ENCODE data around the gene PLK3.
A peak's percentile ranks its signal among the peaks of the same experiment; 100 is the strongest.
"Not testable (repeated sequence)": the region's sequence is repeated elsewhere in the genome, so short reads cannot be mapped to it uniquely, and the experiment has no call there.

The PLK3 gene

DNA sequence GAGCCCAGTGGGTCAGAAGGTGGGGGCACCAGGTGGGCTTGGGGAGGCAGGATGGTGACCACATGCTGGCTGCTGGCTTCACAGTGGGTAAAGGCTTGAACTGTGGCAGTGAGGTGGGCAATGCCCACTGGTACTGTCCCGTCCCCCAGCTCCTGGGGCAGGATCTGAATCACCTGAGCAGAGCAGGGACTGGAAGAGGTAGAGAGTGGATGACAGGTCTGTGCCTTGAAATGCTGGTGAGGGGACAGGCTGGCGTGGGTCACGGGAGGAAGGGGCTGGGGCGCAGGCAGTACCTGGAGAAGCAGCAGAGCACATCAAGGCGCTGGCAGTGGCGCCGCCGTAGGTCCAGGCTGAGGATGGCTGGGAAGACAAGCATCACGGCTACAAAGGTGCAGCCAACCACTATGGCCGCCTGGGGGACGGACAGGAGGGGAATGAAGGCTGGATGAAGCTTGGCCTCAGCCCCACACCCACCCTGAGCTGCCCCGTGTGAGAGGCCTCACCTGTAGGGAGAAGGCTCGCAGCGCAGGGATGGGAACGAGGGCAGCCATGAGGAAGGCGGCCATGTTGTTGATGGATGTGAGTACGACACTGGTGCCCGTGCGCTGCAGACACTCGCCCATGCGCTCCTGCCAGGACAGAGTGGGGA lies 27.9 kb downstream of the PLK3 start:
- DNase-seq (ENCODE audit: low read depth in 2 of 2), result no peak

DNA sequence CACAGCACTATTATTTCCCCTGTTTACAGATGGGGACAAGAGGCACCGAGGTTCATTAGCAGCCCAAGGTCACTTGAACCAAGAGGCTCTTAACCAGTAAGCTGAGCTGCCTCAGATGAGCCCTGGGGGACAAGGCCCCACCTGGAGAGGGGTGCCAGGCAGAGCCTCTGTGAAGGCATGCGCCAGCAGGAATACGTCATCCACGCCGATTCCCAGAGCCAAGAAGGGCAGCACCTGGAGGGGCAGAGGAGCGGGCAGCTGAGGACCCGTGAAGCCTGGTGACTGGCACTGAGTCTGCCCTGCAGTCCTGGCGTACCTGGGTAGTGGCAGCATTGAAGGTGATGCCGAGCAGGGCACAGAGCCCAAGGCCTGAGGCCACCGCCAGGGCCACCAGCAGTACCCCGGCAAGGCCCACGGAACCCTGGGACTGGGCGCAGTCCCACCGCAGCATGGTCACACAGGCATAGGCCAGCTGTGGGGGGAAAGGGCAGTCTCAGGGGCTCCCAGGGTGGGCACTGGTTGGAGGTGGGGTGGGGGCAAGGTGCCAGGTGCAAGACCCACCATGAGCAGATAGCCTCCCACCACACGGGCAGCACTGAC lies 28.8 kb downstream of the PLK3 start:
- DNase-seq (ENCODE audit: low read depth in 2 of 2), result no peak

DNA sequence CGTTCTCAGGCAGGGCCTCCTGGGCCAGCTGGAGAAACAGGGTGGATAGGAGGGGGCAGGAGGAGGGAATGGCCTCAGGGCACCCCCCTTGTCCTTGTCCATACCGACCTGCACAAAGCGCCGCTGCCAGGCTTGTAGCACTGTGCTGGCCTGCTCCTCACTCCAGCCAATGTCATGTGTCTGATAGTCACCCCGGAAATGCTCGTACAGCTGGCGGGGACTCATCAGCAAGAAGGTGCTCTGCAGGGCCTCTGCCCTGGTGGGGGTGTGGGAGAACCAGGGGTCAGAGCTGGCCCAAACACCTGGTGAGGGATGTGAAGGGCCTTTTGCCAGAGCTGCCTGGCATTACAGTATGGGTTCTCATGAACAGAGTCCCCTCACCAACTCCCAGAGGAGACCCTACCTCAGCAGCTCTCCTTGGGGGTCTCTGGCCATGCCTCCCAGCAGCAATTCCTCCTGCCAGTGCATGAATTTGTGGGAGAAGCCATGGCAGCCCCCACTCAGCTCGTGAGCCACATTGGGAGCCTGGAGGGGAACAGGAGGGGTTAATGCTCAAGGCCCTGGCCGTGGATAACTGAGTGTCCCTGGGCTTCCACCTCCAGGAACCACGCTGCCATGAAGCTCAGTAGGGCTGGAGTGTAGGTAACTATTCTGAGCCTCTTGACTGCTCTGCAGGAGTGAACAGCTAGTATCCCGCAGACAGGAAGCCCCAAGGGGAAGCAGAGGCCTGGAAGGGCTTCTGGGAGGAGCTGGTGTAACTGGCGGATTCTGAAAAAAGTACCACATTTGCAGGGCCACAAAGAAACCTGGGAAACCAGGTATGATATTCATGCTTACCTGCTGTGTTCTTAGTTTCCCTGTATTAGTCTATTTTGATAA lies 29.6 kb downstream of the PLK3 start:
- DNase-seq (ENCODE audit: low read depth in 2 of 2), result no peak

DNA sequence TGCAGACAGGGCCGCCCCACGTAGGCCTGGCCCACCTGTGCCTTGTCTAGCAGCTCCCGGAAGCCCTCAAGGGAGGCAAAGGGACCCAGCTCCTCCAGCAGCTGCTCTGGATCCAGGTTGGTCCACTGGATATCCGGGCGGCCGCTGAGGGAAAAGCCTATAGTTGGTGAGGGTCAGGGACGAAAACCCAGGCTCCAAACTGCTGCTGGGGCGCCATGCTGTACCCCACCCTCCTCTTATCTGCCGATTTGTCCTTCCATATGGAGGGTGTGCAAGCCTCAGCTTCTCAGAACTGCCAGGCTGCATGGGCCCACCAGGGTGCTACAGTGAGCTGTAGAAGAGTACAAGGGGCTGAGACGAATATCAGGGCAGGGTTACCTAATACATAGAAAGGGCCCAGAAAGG lies 30.7 kb downstream of the PLK3 start:
- DNase-seq (ENCODE audit: low read depth in 2 of 2), result no peak

DNA sequence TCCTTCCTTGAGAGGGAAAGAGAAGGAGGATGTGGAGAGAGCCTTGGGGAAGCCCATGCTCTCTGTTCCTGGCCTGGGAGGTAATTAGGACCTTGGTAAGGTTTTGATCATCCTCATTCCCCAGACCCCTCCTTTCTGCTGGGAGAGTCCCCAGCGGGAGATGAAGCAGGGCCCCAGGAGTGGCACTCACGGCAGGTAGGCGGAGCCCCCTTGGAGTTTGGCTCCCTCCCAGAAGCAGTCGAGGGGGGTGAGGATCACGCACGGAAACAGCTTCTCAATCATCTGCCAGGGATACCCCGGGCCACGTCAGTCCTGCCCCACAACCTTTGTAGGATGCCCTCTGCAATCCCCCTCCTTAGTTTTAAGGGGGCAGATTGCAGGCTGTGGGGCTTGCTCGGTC lies 31.3 kb downstream of the PLK3 start:
- no peak for DNase-seq (ENCODE audit: low read depth in 2 of 2)

DNA sequence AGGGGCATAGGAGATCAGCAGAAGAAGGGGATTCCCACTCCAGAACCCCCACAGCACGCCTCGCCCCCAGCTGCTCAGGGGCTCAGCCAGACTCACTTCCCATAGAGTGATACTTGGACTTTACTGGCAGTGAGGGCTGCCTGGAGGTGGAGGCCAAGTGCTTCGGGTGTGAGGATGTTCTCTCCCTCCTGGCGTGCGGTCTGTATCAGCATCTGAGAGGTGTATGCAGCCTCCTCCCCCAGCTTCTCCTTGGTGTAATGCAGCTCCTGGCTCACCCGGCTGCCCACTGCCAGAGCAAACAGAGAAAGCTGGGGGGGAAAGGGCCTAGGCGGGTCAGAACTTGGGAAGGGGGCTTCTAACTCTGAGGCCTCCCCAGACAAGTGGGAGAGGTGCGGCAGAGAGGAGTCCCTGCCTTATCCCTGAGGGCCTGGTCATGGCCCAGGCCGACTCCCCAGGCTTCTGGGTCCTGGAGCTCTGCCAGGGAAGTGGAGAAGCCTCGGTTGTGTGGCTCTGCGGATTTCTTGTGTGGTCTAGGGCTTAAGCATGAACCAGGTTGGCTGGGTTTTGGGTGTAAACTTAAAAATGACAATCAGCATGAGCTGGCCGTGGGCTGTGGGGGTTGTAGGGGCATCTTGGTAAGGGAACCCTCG lies 32.0 kb downstream of the PLK3 start:
- no peak for DNase-seq (ENCODE audit: low read depth in 2 of 2)

DNA sequence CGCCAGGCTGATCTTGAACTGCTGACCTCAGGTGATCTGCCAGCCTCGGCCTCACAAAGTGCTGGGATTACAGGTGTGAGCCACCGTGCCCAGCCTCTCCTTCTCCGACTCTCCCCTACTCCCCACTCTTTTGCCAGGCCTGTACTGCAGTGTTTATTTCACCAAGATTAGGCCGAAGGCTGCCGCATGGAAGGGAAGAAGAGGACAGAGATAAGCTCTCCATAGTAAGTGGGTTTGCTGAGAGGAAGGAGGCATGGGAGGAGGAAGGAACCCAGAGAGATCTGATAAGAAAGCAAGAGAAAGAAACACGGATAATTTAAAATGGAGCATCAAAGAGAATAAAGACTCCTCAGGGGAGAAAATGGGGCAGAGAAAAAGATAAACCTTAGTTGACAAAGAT lies 34.2 kb downstream of the PLK3 start:
- DNase-seq (ENCODE audit: low read depth in 2 of 2), result no peak

DNA sequence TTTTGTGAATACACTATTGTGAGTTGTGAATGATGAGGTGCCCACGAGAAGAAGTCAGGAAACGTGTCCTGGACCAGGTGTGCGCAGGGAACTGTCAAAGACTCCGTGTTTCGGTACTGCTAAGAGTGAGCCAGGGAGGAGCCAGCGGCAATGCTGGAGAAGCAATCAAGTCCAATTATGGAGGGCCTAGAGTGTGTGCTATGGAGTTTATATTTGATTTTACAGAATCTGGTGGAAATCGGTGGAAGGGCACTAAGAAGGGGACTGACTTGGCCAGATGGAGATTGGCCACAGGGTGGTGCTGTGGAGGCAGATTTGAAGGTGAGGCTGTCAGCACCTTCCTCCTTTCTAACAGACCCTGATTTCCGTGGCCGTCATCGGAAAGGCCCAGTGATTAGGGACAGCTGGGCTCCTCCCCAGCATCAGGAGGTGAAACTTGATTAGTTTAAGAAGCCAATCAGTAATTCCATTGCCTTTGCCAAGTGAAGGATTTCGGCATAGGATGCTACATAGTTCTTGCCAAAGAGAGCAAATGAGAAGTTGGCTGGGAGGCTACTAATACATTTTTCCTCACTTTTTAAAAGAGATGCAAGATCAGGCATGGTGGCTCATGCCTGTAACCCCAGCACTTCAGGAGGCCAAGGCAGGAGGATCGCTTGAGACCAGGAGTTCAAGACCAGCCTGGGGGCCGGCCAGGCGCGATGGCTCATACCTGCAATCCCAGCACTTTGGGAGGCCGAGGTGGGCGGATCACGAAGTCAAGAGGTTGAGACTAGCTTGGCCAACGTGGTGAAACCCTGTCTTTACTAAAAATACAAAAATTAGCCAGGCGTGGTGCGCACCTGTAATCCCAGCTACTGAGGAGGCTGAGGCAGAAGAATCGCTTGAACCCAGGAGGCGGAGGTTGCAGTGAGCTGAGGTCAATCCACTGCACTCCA lies 35.8 kb downstream of the PLK3 start:
- peak; percentile 50 to 64 for DNase-seq (ENCODE audit: low read depth in 2 of 2)

DNA sequence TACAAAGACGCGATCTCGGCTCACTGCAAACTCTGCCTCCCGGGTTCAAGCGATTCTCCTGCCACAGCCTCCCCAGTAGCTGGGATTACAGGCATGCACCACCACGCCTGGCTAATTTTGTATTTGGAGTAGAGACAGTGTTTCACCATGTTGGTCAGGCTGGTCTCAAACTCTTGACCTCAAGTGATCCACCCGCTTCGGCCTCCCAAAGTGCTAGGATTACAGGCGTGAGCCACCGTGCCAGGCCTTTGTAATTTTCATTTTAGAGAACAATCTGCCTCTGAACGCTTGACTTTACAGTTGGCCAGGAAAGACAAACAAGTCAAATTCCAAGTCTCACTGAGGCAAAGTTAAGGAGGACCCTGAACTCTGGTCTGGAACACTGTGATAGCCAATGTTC lies 38.1 kb downstream of the PLK3 start:
- DNase-seq (ENCODE audit: low read depth in 2 of 2), result not testable (repeated sequence)

DNA sequence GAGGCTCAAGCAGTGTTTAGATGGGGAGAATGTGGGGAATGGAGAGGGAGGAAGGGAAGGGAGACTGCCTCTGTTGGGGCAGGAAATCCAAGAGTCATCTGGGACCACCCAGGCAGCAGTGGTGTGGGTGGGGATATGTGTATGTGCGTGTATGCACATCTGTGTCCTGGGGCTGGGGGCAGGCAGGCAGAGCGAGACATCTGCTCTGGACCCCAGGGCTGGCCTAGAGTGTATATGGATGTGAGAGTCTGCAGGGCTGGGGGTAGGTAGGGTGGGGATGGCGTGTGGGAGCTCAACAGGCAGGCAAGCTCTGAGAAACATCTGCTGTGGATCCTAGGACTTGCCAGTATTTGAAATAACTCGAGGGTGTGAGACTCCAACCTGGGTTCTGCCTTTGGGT lies 39.4 kb downstream of the PLK3 start:
- peak in 1 of 2 experiments; percentile 12 for DNase-seq (ENCODE audit: low read depth in 2 of 2)

DNA sequence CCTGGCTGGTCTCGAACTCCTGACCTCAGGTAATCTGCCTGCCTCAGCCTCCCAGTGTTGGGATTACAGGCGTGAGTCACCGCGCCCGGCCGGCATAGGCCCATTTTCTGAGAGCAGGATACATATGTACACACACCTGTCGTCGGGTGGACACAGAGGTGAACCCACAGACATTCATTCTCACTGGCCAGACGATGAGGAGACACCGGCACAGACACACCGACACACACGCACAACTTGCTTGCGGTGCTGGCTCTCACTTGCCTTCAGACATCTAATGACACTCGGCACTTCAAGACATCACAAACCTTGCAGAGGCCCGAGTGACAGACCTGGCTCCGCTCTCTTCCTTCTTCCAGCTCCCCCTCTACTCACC lies 42.3 kb downstream of the PLK3 start:
- no peak for DNase-seq (ENCODE audit: low read depth in 2 of 2)

DNA sequence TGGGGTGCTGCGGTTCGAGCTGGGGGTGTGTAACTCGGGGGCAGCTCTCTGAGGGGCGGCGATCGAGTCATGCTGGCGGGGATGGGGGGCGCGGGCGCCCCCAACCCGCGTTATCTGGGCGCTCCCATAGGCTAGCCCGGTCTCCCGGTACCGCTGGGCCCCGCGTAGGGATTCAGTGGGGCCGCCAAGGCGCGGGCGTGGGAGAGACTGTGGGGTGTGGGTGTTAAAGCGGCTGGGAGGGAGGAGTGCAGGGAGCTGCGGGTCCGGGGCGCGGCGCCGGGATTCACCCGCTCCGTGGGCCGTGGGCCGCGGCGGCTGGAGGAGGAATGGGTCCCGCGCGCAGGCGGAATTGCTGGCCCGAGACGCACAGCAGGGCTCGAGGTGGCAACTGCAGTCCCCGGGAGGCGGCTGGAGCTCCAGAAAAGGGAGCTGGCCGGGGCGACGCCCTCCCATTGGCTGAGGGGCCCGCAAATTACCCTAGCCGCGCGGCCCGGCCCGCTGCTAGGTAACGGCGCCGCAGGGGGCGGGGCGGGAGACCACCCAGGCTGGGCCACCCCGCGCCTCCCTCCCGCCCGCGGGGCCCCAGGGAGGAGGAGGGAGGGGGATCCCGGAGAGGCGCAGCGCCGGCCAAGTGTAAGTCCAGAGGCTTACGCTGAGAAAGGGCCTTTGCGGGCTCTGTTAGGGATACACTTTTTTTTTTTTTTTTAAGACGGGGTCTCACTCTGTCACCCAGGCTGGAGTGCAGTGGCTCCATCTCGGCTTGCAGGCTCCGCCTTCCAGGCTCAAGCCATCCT lies 42.9 kb downstream of the PLK3 start, which contains the start of gene PTCH2:
TSS of gene PTCH2 (minus strand) at position 392 of the 794 bp plus-strand sequence. CDS start at position 71, 321 bp downstream.
- peak; percentile 62 to 65 for DNase-seq (ENCODE audit: low read depth in 2 of 2)

DNA sequence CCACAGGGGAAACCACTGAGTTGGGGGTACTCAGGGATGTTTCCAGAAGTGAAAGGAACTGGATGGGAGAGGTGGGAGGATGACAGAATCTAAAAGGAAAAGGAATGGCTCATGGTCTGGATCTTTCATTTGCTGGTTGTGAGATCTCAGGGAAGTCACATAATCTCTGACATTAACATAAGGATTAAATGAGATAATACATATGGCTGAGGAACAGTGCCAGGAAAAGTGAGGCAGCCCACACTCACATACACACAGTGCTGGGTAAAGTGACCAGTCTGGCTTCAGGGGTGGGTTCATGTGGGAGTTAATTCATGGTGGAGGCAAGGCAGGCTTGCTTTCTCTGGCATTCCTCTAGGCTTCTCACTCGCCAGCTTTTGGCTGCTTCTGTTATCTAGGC lies 46.8 kb downstream of the PLK3 start:
- no peak for DNase-seq (ENCODE audit: low read depth in 2 of 2)

DNA sequence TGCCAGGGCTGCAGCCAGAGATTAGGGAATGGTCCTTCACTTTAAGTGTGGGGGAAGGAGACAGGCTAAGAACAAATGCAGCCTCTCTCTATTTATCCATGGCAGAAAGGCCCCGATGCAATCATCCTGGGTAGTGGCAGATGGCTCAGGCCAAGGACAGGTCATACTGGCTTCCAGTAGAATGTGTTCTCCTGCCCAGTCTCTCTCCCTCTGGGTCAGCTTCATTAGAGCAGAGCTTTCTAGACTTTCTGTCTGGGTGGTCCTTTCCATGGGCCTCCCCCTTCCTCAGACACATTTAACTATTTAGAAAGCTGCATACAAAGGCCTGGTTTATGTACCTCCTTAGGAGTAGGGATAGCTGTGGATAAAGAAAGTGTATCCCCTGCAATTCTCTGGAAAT lies 47.7 kb downstream of the PLK3 start:
- no peak for DNase-seq (ENCODE audit: low read depth in 2 of 2)

DNA sequence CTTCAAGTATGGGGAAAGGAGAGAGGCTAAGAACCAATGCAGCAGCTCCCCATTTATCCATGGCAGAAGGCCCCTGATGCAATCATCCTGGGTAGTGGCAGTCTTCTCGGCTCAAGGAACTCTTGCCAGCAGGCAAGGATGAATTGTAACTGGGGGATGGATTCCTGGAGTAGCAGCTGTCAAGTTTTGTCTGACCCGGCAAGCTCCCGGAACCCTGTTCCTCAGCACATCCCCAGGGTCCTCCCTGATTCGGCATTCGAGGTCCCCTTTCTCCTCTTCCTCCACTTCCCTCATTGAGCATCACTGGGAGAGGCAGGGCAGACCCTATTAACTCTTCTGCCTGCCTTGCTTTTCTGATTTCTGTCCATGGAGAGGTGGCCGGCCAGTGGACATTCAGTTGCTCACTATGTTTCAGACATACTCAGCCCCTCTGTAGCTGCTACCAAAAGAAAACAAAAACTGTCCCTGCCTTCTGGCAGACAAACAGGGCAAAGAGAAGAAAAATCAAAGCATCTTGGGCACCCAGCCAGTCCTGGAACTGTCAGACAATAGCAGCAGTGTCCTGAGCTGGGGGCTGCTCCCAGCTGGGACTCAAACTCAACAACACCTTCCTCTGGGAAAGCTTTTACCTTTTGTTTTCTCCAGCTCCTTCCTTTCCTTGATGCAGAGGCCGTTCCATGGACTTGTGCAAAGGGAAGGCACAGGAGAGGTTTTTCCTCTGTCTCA lies 48.4 kb downstream of the PLK3 start:
- DNase-seq (ENCODE audit: low read depth in 2 of 2), result no peak

DNA sequence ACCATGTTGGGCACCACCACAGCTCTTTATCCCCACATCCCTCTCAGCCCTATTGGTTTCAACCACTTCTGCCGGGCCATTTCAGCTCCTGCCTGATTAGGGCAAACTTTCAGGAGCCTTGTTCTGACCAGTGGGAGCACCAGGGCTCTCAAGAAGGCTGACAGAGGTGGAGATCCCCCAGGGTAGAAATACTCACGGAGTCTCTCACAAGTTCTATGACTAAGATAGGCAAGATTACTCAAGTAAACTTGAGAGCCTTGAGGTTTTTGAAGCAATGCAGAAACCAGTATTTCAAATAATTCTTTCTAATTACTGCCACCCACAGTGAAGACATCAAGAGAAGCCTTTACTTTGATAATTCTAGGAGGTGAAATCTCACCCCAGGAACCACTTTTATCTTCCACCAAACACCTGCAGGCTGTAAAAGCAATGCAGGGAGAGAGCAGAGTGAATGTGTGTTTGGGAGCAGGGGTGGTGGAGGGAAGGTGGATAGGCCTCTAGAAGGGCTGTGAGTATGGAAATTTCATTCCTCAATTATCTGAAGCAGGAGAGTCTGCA lies 49.5 kb downstream of the PLK3 start:
- no peak for DNase-seq (ENCODE audit: low read depth in 2 of 2)

DNA sequence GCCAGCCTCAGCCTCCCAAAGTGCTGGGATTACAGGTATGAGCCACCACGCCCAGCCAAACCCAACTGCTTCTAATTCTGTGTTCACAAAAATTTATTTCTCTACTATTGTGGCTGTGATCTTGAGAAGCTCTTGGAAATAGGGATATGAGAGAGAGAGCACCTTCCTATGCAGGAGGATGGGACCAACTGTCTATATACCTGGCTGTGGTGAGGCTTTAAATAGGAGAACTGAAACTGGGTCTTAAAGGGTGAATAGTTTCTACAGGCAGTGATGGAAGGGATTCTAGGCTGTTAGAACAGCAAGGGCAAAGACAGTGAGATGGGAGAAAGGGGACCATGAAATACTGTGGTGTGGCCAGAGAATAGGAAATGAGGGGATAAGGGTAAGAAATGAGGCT lies 51.1 kb downstream of the PLK3 start:
- DNase-seq (ENCODE audit: low read depth in 2 of 2), result no peak

DNA sequence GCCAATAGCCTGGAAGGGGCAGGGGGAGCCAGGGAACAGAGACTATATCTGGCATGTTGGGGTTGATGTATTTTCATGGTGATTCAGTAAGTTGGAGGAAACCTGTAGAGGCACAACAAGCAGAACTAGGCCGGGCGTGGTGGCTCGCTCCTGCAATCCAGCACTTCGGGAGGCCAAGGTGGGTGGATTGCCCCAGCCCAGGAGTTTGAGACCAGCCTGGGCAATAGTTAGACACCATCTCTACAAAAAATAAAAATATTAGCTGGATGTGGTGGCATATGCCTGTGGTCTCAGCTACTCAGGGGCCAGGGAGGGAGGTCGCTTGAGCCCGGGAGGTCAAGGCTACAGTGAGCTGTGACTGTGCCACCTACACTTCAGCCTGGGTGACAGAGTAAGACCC lies 53.0 kb downstream of the PLK3 start:
- no peak for DNase-seq (ENCODE audit: low read depth in 2 of 2)

DNA sequence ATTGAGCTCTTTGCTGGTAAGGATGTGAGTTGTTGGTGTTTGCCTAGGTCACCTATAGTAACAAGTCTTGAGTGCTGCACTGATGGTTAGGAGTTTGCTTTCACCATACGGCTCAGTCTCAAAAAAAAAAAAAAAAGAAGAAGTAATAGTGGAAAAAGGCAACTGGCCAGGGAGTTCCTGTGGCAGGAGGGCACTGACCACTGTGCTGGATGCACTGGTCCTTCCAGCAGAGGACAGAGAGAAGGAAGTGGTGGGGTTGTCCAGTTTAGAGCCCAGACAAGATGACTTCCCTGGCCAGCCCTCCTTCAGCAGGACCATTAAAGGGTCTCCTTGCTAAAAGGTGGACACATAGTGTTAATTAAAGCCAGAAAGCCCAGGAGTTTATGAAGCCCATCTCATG lies 54.8 kb downstream of the PLK3 start:
- no peak for DNase-seq (ENCODE audit: low read depth in 2 of 2)
